AG10803 (cell line): Measurements from ENCODE around the gene ACTR8.

Experiments used
- DNase-seq: peaks from one replicate; pipeline ENCODE4 v3.0.0; 2010; ENCODE audit warnings: low read depth
- H3K4me3 ChIP-seq: 2 replicates; pipeline ENCODE4 v1.5.1; 2011; ENCODE audit warnings: mild to moderate bottlenecking, low read length, control low read depth
- TF ChIP-seq, protein P1 (sequence below): conservative IDR thresholded peaks from 2 replicates; pipeline ENCODE4 v1.5.1; 2011; ENCODE audit warnings: mild to moderate bottlenecking, low read length, control low read depth, inconsistent platforms

The ACTR8 gene

DNA sequence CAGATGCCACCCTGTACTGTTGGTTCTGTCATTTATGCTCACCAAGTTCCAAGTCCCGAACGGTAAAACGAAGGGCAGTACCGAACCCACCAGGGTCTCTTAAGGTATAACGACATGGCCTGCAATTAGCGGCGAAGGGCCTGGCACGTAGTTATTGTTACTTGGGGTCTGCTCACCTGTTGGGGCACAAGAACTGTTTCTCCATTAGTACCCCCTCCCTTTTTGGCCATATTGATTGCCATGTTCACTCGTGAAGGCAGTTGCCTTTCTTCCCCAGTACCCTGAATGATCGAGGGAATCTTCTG, 35.1 kb downstream of the ACTR8 start:
- TF ChIP-seq, protein P1, sequence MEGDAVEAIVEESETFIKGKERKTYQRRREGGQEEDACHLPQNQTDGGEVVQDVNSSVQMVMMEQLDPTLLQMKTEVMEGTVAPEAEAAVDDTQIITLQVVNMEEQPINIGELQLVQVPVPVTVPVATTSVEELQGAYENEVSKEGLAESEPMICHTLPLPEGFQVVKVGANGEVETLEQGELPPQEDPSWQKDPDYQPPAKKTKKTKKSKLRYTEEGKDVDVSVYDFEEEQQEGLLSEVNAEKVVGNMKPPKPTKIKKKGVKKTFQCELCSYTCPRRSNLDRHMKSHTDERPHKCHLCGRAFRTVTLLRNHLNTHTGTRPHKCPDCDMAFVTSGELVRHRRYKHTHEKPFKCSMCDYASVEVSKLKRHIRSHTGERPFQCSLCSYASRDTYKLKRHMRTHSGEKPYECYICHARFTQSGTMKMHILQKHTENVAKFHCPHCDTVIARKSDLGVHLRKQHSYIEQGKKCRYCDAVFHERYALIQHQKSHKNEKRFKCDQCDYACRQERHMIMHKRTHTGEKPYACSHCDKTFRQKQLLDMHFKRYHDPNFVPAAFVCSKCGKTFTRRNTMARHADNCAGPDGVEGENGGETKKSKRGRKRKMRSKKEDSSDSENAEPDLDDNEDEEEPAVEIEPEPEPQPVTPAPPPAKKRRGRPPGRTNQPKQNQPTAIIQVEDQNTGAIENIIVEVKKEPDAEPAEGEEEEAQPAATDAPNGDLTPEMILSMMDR: no peak
- H3K4me3 ChIP-seq: no peak overlapping the region; the same call in 1 of the 2 replicates
- no peak for DNase-seq

DNA sequence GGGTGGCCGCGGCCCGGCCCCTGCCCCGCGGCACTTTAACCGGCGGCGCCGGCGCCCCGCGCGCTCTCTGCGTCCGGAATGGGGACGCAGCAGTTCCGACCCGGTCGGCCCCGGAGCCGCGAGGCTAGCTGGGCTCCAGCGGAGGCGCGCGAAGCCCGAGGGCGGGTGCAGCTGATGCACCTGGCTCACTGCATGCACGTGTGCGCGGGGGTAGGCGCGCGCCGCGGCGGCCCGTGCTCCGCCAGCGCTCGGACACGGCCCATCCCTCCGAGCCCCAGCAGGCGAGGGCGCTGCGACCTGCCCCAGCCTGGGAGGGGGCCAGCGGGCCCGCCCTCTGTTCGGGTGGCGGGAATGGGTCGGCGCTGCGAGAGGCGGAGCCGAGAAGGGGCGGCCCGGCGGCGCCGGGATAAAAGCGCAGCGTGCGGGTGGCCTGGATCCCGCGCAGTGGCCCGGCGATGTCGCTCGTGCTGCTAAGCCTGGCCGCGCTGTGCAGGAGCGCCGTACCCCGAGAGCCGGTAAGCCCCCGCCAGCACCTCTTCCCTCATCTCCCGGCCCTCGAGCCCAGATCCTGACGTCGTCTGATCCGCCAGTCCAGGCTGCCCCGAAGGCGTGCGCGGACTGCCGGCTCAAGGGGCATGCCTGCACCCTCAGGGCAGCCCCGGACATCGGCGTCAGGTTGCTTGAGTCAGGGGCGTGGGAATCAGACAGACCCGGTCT, 35.7 kb downstream of the ACTR8 start, which contains the start of the genes CHDH and IL17RB:
CHDH (minus strand) TSS at position 286 of the 717 bp plus-strand sequence. CDS start 22,411 bp downstream, outside the sequence.
IL17RB (plus strand) TSS at position 435 of the 717 bp plus-strand sequence; CDS start at position 456, 21 bp downstream.
- H3K4me3 ChIP-seq: peak within 1 kb of the TSS; percentile 61
- TF ChIP-seq, protein P1: no peak
- no peak for DNase-seq

DNA sequence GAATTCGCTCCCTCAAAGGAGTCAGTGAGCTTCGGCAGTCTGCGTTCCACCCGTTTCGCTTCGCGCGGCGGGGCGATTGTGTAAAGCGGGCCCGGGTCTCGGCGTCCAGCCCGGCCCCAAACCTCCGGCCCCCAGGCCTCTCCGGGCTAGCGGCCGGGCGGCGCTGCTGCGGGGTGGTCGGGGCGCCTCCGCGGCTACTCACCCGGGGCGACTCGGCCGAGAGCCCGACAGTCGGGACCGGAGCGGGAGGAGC, 36.1 kb downstream of the ACTR8 start:
- DNase-seq: no peak
- TF ChIP-seq, protein P1: no peak
- H3K4me3 ChIP-seq: peak overlapping the region; percentile 61

DNA sequence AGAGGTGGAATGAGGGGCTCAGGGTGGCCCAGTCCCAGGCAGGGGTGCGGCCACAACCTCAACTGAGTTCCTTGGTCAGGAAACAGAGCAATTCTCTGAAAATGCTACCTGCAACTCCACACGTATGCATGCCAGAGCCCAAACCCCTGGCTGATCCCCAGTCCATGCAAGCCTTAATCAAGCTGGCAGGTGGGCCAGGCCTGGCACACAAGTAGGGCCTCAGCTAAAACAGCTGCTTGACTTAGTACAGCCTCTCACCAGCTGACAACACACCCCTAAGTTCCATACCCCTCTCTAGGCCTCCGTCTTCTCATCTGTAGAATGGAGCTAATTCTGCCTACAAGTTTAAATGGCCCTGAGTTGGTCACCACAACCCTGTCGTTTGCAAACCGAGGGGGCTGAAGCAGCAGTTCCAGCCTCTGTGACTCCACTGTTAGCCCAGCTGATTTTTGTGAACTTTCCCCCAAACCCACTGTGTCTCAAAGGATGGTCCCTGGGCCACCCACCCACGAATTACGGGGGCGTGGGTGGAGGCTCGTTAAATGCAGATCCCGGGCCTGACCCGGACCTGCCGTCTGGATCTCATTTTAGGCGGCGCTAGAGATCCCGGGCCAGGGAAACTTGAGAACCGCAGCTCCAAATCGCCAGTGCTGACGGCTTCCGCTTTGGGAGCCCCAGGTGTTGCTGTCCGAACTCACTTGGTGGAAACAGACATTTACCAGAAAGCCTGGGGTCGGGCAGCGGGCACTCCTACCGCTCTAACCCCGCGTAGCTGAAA, 36.7 kb downstream of the ACTR8 start:
- peak; percentile 28 for DNase-seq
- TF ChIP-seq, protein P1: peak; percentile 33
- peak overlapping the region; percentile 61 for H3K4me3 ChIP-seq

DNA sequence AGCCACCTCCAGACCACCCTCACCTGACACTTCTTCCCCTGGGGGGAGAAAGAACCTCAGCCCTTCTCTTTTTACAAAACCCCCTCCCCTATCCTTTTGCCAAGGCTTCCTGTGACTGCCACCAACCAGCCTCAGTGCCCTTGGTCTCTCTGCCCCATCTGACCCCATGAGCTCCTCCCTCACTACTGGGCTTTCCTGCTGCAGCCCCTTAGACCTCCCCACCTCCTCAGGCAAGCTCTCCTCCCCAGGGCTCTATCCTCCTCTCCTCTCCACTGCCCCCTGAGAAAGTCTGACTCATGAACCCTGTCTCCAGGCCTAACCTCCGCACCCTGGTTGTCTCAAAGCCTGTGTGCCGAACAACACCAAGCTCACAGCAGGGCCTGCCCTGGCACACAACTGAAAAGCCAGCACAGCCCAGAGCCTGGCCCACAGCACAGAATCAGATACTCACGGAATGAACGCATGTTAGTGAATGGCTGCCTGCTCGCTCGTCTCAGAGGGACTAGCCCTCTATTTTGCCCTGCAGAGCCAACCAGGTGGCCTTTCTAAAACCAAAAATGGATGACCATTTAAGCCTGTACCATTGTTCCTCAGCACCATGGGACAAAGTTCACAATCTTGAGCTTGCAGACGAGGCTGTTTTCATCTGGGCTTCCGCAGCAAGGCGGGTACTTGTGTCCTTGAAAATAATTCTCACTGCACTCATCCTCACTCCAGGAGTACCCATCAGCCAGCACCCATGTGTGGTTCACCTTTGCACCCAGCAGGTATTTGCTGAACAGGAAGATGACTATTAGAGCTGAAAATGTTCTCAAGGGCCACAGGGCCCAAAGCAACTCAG, 37.5 kb downstream of the ACTR8 start:
- DNase-seq: no peak
- TF ChIP-seq, protein P1: no peak
- no peak overlapping the region for H3K4me3 ChIP-seq

DNA sequence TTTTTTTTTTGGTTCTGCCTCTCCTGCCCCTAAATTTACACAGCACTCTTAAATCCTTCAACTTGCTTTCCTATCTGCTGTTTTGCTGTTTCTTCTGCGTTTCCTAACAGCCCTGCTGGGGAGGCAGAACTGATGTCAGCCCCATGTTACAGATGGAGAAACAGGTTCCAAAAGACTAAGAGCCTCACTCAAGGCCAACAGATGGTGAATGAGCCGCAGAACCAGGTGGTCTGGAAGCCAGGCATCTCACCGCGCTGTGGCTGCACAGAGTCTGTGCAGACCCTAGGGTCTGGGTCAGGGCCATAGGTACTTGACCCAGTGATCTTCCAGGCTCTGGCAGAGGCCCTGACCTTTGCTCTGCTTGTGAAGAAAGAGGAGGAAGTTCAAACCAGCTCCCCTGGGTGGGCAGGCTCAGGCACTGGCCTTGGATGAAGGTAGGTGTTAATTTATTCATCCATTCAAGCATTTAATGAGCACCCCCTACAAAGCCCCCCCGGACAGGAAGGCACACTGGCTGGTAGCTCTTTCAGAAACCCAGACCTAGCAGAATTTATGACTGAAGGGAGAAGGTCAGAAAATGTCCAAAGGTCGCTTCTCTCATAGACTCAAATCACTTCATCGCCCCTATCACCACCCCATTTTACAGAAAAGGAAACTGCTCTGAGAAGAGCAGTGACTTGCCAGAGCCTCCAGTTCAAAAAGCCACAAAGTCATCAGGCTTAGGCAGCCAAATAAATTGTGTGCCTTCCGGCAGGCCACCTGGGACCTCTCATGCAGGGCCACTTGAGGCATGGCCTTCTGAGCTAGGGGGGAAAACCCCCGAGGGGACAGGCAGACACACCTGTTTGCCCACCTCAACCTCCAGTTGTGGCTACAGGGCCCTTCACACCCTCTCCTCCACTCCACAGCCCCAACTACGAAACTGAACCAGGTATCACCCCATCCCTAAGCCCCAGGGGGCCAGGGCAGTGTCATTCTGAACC, 38.5 kb downstream of the ACTR8 start:
- no peak for DNase-seq
- TF ChIP-seq, protein P1: no peak
- no peak overlapping the region for H3K4me3 ChIP-seq
